Endothelial cell (in vitro differentiated cells): ENCODE measurements around the gene EXOSC10. TPM values are rescaled to one million over a fixed set of nuclear protein-coding genes. Genes with fewer than 3 reads are reported as not detected.

Source experiments
- DNase-seq: peaks from one replicate; pipeline ENCODE4 v3.0.0; 2021; ENCODE audit warnings: low spot score
- H3K27ac Mint-ChIP-seq: one replicate; pipeline ENCODE4 v1.8.0; 2021; ENCODE audit warnings: mixed read lengths, inconsistent platforms; ENCODE audit not compliant: unreplicated experiment
- H3K27me3 Mint-ChIP-seq: one replicate; pipeline ENCODE4 v1.8.0; 2021; ENCODE audit warnings: mild to moderate bottlenecking, moderate library complexity, mixed read lengths, inconsistent platforms; ENCODE audit not compliant: unreplicated experiment
- H3K36me3 Mint-ChIP-seq: one replicate; pipeline ENCODE4 v1.8.0; 2021; ENCODE audit warnings: mild to moderate bottlenecking, low read depth, mixed read lengths, inconsistent platforms; ENCODE audit not compliant: unreplicated experiment
- H3K4me1 Mint-ChIP-seq: one replicate; pipeline ENCODE4 v1.8.0; 2021; ENCODE audit warnings: mild to moderate bottlenecking, mixed read lengths, inconsistent platforms; ENCODE audit not compliant: unreplicated experiment
- H3K4me3 Mint-ChIP-seq: one replicate; pipeline ENCODE4 v1.8.0; 2021; ENCODE audit warnings: mild to moderate bottlenecking, mixed read lengths, inconsistent platforms; ENCODE audit not compliant: unreplicated experiment
- H3K9me3 Mint-ChIP-seq: one replicate; pipeline ENCODE4 v1.8.0; 2021; ENCODE audit warnings: mixed read lengths, inconsistent platforms; ENCODE audit not compliant: unreplicated experiment
- CTCF ChIP-seq: fragments of 200-600 bp; sonication (generic); IDR thresholded peaks from one replicate; pipeline ENCODE4 v1.5.0; 2021; ENCODE audit warnings: antibody characterized with exemption; ENCODE audit not compliant: unreplicated experiment
- total RNA-seq: library from RNA; stranded (reverse); fragmentation: NEBNext Ultra II Directional; extraction: Animal tissue kit (Norgen Biotek cat#: 25700); gene quantifications from one replicate; pipeline ENCODE4 v1.2.1, GENCODE V29; 2021; ENCODE audit not compliant: unreplicated experiment

Gene EXOSC10
- total RNA-seq, 1 donor from 2014 or later, result 80.6 TPM

- H3K27ac Mint-ChIP-seq, result no peak overlapping the region
- H3K4me3 Mint-ChIP-seq, result no peak overlapping the region
- DNase-seq, result no peak
- no peak for TF ChIP-seq CTCF
- H3K4me1 Mint-ChIP-seq, result no peaks in the 10 kb centered on the region
- H3K27me3 Mint-ChIP-seq, result peaks cover 2% of the 10 kb centered on the region
- peaks cover 30% of the 10 kb centered on the region for H3K36me3 Mint-ChIP-seq
- no peaks in the 10 kb centered on the region for H3K9me3 Mint-ChIP-seq
Observed at GRCh38 chr1:11028018-11028417, 71.7 kb downstream of the EXOSC10 start.

- TF ChIP-seq CTCF, result no peak
- Mint-ChIP-seq H3K4me1 (no peaks in the 10 kb centered on the region), H3K36me3 (peaks cover 33% of the 10 kb centered on the region), H3K27me3 (peaks cover 2% of the 10 kb centered on the region), H3K4me3 (no peak overlapping the region), H3K9me3 (no peaks in the 10 kb centered on the region), H3K27ac (no peak overlapping the region)
- no peak for DNase-seq
Observed at GRCh38 chr1:11027316-11027715, 72.4 kb downstream of the EXOSC10 start.

GRCh38 chr1:11026903-11027302 lies 72.8 kb downstream of the EXOSC10 start:
- H3K4me1 Mint-ChIP-seq, result no peaks in the 10 kb centered on the region
- TF ChIP-seq CTCF, result no peak
- H3K4me3 Mint-ChIP-seq, result peak overlapping the region; percentile 56
- peaks cover 2% of the 10 kb centered on the region for H3K27me3 Mint-ChIP-seq
- no peak for DNase-seq
- no peaks in the 10 kb centered on the region for H3K9me3 Mint-ChIP-seq
- H3K36me3 Mint-ChIP-seq, result peaks cover 37% of the 10 kb centered on the region
- no peak overlapping the region for H3K27ac Mint-ChIP-seq

- no peak overlapping the region for H3K27ac Mint-ChIP-seq
- H3K36me3 Mint-ChIP-seq, result peaks cover 42% of the 10 kb centered on the region
- TF ChIP-seq CTCF, result no peak
Observed at GRCh38 chr1:11026052-11026451, 73.6 kb downstream of the EXOSC10 start.

GRCh38 chr1:11025618-11026017 lies 74.1 kb downstream of the EXOSC10 start:
- Mint-ChIP-seq H3K4me3 (no peak overlapping the region), H3K27me3 (peaks cover 2% of the 10 kb centered on the region), H3K36me3 (peaks cover 40% of the 10 kb centered on the region), H3K9me3 (no peaks in the 10 kb centered on the region), H3K4me1 (no peaks in the 10 kb centered on the region), H3K27ac (no peak overlapping the region)
- no peak for TF ChIP-seq CTCF
- DNase-seq, result no peak

More at GRCh38 chr1:11026052-11026451, 73.6 kb downstream of the EXOSC10 start:
- no peaks in the 10 kb centered on the region for H3K4me1 Mint-ChIP-seq
- peaks cover 2% of the 10 kb centered on the region for H3K27me3 Mint-ChIP-seq
- no peak overlapping the region for H3K4me3 Mint-ChIP-seq
- H3K9me3 Mint-ChIP-seq, result no peaks in the 10 kb centered on the region
- DNase-seq, result no peak
